WTC11 (cell line): ENCODE data around the gene ATF3. TPM values are rescaled to one million over a fixed set of nuclear protein-coding genes. Genes with fewer than 3 reads are reported as not detected.

Source experiments
- ATAC-seq: fragments of 200-7000 bp; cut with Tn5 transposase; 2 replicates; pipeline ENCODE4 v1.10.0; 2021; ENCODE audit warnings: mild to moderate bottlenecking, moderate library complexity
- CTCF ChIA-PET: fragments of 300-600 bp; sonication (Branson Sonifier 250); formaldehyde crosslinking; loops from one replicate; lab custom pipeline; 2021; ENCODE audit warnings: antibody characterized with exemption; lab: Charles Lee
- POLR2A ChIA-PET: fragments of 350-600 bp; sonication (Branson Sonifier 250); formaldehyde crosslinking; loops from one replicate; lab custom pipeline; 2021; ENCODE audit warnings: antibody characterized with exemption; lab: Charles Lee
- DNase-seq: peaks from one replicate; pipeline ENCODE4 v3.0.0; 2021; ENCODE audit warnings: low spot score
- H3K27ac Mint-ChIP-seq: 2 replicates; pipeline ENCODE4 v1.8.0; 2021; ENCODE audit warnings: mixed read lengths
- H3K27me3 Mint-ChIP-seq: 2 replicates; pipeline ENCODE4 v1.8.0; 2021; ENCODE audit warnings: low read depth, mild to moderate bottlenecking, moderate library complexity, mixed read lengths
- H3K36me3 Mint-ChIP-seq: 2 replicates; pipeline ENCODE4 v1.8.0; 2021; ENCODE audit warnings: mixed read lengths
- H3K4me1 Mint-ChIP-seq: 2 replicates; pipeline ENCODE4 v1.8.0; 2022; ENCODE audit warnings: mixed read lengths
- H3K4me3 Mint-ChIP-seq: 2 replicates; pipeline ENCODE4 v1.8.0; 2021; ENCODE audit warnings: mild to moderate bottlenecking, moderate library complexity, mixed read lengths
- H3K9me3 Mint-ChIP-seq: 2 replicates; pipeline ENCODE4 v1.8.0; 2021; ENCODE audit warnings: mixed read lengths
- GABPB1 ChIP-seq: sonication (generic); formaldehyde crosslinking; IDR thresholded peaks from 2 replicates; pipeline ENCODE4 v1.8.1; 2023; ENCODE audit warnings: mild to moderate bottlenecking, missing genetic modification reagents
- GTF2I ChIP-seq: fragments of 250-450 bp; sonication (Bioruptor Pico); conservative IDR thresholded peaks from 2 replicates; pipeline ENCODE4 v1.4.0; 2021; ENCODE audit warnings: mild to moderate bottlenecking
- MXD4 ChIP-seq: fragments of 250-450 bp; sonication (Bioruptor Pico); IDR thresholded peaks from 2 replicates; pipeline ENCODE4 v1.8.0; 2021; ENCODE audit warnings: mild to moderate bottlenecking, moderate library complexity, borderline replicate concordance
- NFATC4 ChIP-seq: fragments of 250-450 bp; sonication (Bioruptor Pico); IDR thresholded peaks from 2 replicates; pipeline ENCODE4 v1.9.0; 2021; ENCODE audit warnings: mild to moderate bottlenecking
- SOX15 ChIP-seq: fragments of 250-450 bp; sonication (Bioruptor Pico); IDR thresholded peaks from 2 replicates; pipeline ENCODE4 v1.9.0; 2021; ENCODE audit warnings: mild to moderate bottlenecking
- TEAD1 ChIP-seq: sonication (generic); formaldehyde crosslinking; IDR thresholded peaks from 2 replicates; pipeline ENCODE4 v1.8.0; 2022; ENCODE audit warnings: mild to moderate bottlenecking, missing genetic modification reagents
- ZNF219 ChIP-seq: sonication (generic); formaldehyde crosslinking; IDR thresholded peaks from 2 replicates; pipeline ENCODE4 v1.8.0; 2023; ENCODE audit warnings: missing genetic modification reagents, mild to moderate bottlenecking, borderline replicate concordance
- total RNA-seq: library from RNA; stranded (reverse); gene quantifications from 3 replicates; pipeline ENCODE4 v1.2.3, GENCODE V29; 2021
- TF ChIP-seq, protein P1 (sequence below): fragments of 250-450 bp; sonication (Bioruptor Pico); IDR thresholded peaks from 2 replicates; pipeline ENCODE4 v1.9.0; 2021; ENCODE audit warnings: mild to moderate bottlenecking
- TF ChIP-seq, protein P2 (sequence below): sonication (generic); formaldehyde crosslinking; IDR thresholded peaks from 2 replicates; pipeline ENCODE4 v1.8.1; 2022; ENCODE audit warnings: low read depth, missing genetic modification reagents, borderline replicate concordance
- TF ChIP-seq, protein P3 (sequence below): sonication (generic); formaldehyde crosslinking; conservative IDR thresholded peaks from 2 replicates; pipeline ENCODE4 v1.8.1; 2023; ENCODE audit warnings: mild to moderate bottlenecking, low read depth, missing genetic modification reagents, moderate library complexity
- TF ChIP-seq, protein P4 (sequence below): sonication (generic); formaldehyde crosslinking; IDR thresholded peaks from 2 replicates; pipeline ENCODE4 v1.8.1; 2022; ENCODE audit warnings: low read depth, mild to moderate bottlenecking, moderate library complexity, missing genetic modification reagents, borderline replicate concordance
- TF ChIP-seq, protein P5 (sequence below): fragments of 200-600 bp; IDR thresholded peaks from 2 replicates; pipeline ENCODE4 v1.8.0; 2022; ENCODE audit warnings: antibody characterized with exemption
- TF ChIP-seq, protein P6 (sequence below): sonication (generic); formaldehyde crosslinking; IDR thresholded peaks from 2 replicates; pipeline ENCODE4 v1.8.0; 2022; ENCODE audit warnings: mild to moderate bottlenecking, missing genetic modification reagents

The ATF3 gene
- total RNA-seq, 1 experiment from 2014 or later = 19.4 TPM

DNA sequence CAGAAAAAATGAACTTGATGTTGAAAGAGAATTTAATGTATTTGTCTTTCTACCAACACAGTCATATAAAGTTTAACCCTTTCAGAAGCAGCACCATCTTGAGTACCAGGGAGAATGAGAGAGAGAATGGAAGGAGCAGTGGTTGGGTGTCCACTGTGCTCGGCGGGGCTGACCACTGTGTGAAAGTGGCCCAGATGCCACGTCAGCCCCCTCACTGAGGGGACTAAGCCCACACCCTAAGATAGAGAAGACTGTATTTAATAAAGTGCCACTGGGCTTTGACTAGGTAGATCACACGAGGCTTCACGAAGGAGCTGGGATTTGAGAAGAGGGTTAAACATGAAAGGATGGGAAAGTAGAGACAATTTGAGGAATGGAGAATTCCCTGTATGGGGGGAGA is 59.9 kb downstream of the ATF3 start:
- ATAC-seq (no peak), DNase-seq (no peak)
- H3K9me3 Mint-ChIP-seq = no peaks in the 10 kb centered on the region
- peaks cover 36% of the 10 kb centered on the region for H3K4me1 Mint-ChIP-seq
- POLR2A ChIA-PET = no interaction called here
- H3K4me3 Mint-ChIP-seq = no peak overlapping the region
- peaks cover 17% of the 10 kb centered on the region for H3K27me3 Mint-ChIP-seq
- H3K27ac Mint-ChIP-seq = no peak overlapping the region
- no peaks in the 10 kb centered on the region for H3K36me3 Mint-ChIP-seq
- TF ChIP-seq, protein P1, sequence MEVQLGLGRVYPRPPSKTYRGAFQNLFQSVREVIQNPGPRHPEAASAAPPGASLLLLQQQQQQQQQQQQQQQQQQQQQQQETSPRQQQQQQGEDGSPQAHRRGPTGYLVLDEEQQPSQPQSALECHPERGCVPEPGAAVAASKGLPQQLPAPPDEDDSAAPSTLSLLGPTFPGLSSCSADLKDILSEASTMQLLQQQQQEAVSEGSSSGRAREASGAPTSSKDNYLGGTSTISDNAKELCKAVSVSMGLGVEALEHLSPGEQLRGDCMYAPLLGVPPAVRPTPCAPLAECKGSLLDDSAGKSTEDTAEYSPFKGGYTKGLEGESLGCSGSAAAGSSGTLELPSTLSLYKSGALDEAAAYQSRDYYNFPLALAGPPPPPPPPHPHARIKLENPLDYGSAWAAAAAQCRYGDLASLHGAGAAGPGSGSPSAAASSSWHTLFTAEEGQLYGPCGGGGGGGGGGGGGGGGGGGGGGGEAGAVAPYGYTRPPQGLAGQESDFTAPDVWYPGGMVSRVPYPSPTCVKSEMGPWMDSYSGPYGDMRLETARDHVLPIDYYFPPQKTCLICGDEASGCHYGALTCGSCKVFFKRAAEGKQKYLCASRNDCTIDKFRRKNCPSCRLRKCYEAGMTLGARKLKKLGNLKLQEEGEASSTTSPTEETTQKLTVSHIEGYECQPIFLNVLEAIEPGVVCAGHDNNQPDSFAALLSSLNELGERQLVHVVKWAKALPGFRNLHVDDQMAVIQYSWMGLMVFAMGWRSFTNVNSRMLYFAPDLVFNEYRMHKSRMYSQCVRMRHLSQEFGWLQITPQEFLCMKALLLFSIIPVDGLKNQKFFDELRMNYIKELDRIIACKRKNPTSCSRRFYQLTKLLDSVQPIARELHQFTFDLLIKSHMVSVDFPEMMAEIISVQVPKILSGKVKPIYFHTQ (CRISPR knock-in tag) = no peak
- TF ChIP-seq SOX15 (CRISPR knock-in tag) (no peak), ZNF219 (no peak), GTF2I (no peak), MXD4 (CRISPR knock-in tag) (no peak)
- TF ChIP-seq, protein P2, sequence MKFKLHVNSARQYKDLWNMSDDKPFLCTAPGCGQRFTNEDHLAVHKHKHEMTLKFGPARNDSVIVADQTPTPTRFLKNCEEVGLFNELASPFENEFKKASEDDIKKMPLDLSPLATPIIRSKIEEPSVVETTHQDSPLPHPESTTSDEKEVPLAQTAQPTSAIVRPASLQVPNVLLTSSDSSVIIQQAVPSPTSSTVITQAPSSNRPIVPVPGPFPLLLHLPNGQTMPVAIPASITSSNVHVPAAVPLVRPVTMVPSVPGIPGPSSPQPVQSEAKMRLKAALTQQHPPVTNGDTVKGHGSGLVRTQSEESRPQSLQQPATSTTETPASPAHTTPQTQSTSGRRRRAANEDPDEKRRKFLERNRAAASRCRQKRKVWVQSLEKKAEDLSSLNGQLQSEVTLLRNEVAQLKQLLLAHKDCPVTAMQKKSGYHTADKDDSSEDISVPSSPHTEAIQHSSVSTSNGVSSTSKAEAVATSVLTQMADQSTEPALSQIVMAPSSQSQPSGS (CRISPR knock-in tag) = no peak
- TF ChIP-seq, protein P3, sequence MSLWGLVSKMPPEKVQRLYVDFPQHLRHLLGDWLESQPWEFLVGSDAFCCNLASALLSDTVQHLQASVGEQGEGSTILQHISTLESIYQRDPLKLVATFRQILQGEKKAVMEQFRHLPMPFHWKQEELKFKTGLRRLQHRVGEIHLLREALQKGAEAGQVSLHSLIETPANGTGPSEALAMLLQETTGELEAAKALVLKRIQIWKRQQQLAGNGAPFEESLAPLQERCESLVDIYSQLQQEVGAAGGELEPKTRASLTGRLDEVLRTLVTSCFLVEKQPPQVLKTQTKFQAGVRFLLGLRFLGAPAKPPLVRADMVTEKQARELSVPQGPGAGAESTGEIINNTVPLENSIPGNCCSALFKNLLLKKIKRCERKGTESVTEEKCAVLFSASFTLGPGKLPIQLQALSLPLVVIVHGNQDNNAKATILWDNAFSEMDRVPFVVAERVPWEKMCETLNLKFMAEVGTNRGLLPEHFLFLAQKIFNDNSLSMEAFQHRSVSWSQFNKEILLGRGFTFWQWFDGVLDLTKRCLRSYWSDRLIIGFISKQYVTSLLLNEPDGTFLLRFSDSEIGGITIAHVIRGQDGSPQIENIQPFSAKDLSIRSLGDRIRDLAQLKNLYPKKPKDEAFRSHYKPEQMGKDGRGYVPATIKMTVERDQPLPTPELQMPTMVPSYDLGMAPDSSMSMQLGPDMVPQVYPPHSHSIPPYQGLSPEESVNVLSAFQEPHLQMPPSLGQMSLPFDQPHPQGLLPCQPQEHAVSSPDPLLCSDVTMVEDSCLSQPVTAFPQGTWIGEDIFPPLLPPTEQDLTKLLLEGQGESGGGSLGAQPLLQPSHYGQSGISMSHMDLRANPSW = no peak
- TF ChIP-seq, protein P4, sequence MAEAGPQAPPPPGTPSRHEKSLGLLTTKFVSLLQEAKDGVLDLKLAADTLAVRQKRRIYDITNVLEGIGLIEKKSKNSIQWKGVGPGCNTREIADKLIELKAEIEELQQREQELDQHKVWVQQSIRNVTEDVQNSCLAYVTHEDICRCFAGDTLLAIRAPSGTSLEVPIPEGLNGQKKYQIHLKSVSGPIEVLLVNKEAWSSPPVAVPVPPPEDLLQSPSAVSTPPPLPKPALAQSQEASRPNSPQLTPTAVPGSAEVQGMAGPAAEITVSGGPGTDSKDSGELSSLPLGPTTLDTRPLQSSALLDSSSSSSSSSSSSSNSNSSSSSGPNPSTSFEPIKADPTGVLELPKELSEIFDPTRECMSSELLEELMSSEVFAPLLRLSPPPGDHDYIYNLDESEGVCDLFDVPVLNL (CRISPR knock-in tag) = no peak
- CTCF ChIA-PET = interaction anchor here (0.9 to 2.0 kb wide), 8 partner anchors 9 to 212 kb away, joined by 3 to 11 read pairs (median 6); partner anchors contain the start of gene BATF3

DNA sequence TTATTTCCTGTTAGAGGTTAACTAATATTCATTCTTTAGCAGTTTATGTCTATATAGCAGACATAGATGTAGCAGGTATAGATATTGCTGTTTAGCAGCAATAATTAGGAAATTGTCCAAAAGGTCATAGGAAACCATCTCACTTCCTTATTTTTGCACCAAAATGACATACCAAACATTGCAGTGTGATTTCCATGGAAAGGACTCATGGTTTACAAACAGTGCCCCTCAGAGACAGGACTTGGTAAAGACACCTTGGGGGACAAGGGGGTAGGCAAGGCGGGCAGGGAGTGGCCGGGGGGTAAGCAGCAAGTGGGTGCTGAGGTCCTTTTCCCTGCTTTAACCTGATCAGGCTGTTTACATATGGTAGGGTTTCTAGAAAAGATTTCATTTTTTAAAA is 60.5 kb downstream of the ATF3 start:
- Mint-ChIP-seq H3K36me3 (no peaks in the 10 kb centered on the region), H3K9me3 (no peaks in the 10 kb centered on the region), H3K4me3 (no peak overlapping the region), H3K27ac (no peak overlapping the region), H3K27me3 (peaks cover 17% of the 10 kb centered on the region), H3K4me1 (peaks cover 36% of the 10 kb centered on the region)
- peak; percentile 38 for ATAC-seq
- POLR2A ChIA-PET = no interaction called here
- TF ChIP-seq SOX15 (CRISPR knock-in tag) = no peak
- TF ChIP-seq NFATC4 (CRISPR knock-in tag) = no peak
- TF ChIP-seq, protein P5, sequence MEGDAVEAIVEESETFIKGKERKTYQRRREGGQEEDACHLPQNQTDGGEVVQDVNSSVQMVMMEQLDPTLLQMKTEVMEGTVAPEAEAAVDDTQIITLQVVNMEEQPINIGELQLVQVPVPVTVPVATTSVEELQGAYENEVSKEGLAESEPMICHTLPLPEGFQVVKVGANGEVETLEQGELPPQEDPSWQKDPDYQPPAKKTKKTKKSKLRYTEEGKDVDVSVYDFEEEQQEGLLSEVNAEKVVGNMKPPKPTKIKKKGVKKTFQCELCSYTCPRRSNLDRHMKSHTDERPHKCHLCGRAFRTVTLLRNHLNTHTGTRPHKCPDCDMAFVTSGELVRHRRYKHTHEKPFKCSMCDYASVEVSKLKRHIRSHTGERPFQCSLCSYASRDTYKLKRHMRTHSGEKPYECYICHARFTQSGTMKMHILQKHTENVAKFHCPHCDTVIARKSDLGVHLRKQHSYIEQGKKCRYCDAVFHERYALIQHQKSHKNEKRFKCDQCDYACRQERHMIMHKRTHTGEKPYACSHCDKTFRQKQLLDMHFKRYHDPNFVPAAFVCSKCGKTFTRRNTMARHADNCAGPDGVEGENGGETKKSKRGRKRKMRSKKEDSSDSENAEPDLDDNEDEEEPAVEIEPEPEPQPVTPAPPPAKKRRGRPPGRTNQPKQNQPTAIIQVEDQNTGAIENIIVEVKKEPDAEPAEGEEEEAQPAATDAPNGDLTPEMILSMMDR = peak; percentile 36; the same call in 1 of the 2 replicates
- no peak for TF ChIP-seq TEAD1 (CRISPR knock-in tag)
- TF ChIP-seq, protein P6, sequence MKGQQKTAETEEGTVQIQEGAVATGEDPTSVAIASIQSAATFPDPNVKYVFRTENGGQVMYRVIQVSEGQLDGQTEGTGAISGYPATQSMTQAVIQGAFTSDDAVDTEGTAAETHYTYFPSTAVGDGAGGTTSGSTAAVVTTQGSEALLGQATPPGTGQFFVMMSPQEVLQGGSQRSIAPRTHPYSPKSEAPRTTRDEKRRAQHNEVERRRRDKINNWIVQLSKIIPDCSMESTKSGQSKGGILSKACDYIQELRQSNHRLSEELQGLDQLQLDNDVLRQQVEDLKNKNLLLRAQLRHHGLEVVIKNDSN (CRISPR knock-in tag) = no peak
- no peak for TF ChIP-seq GABPB1 (CRISPR knock-in tag)
- no peak for DNase-seq
- CTCF ChIA-PET = interaction anchor here (0.9 to 2.0 kb wide), 4 partner anchors 8 to 213 kb away, joined by 5 to 9 read pairs (median 7); no protein-coding TSS in a partner anchor
